Keratinocyte (primary cell): ENCODE results near the gene TBC1D9B. TPM values are rescaled to one million over a fixed set of nuclear protein-coding genes. Genes with fewer than 3 reads are reported as not detected.

Experiments used
- DNase-seq: peaks from one replicate; pipeline ENCODE4 v3.0.0-alpha.2; 2011; ENCODE audit warnings: low read depth, missing footprints, low spot score
- FAIRE-seq: peaks from 2 replicates; lab custom pipeline; 2011; peaks lifted over from hg19 to GRCh38; lab: Jason Lieb, UNC
- H2AFZ ChIP-seq: 2 replicates; pipeline ENCODE4 v1.6.0; 2012; ENCODE audit warnings: low read length, control low read depth, inconsistent platforms; ENCODE audit not compliant: control insufficient read depth
- H3K27ac ChIP-seq: 2 replicates; pipeline ENCODE4 v1.5.1; 2011; ENCODE audit warnings: low read length; ENCODE audit not compliant: control insufficient read depth, insufficient read depth
- H3K27me3 ChIP-seq: 3 replicates; pipeline ENCODE4 v1.6.0; 2011; ENCODE audit warnings: low read length; ENCODE audit not compliant: control insufficient read depth, insufficient read depth; ENCODE audit errors: extremely low read depth
- H3K36me3 ChIP-seq, 2 experiments: 2 replicates in 1 of 2; 3 replicates in 1 of 2; pipeline ENCODE4 v1.5.1; 2011; ENCODE audit warnings: low read length in 2 of 2, mild to moderate bottlenecking in 1 of 2; ENCODE audit not compliant: control insufficient read depth in 2 of 2, insufficient read depth in 2 of 2; ENCODE audit errors: extremely low read depth in 1 of 2
- H3K4me1 ChIP-seq: 3 replicates; pipeline ENCODE4 v1.5.1; 2011; ENCODE audit warnings: low read length; ENCODE audit not compliant: control insufficient read depth, insufficient read depth; ENCODE audit errors: extremely low read depth
- H3K4me2 ChIP-seq: 3 replicates; pipeline ENCODE4 v1.6.0; 2011; ENCODE audit warnings: low read depth, low read length; ENCODE audit not compliant: control insufficient read depth, insufficient read depth; ENCODE audit errors: extremely low read depth
- H3K4me3 ChIP-seq, 3 experiments: fragments of 200-600 bp in 1 of 3; sonication (generic) in 1 of 3; 2 replicates in 2 of 3; 3 replicates in 1 of 3; pipeline ENCODE4 v1.5.1; 2011 to 2016; ENCODE audit warnings: low read length in 3 of 3, mild to moderate bottlenecking in 3 of 3, control low read depth in 2 of 3, inconsistent platforms in 1 of 3, low read depth in 1 of 3, mixed read lengths in 1 of 3, mixed run types in 1 of 3, moderate library complexity in 1 of 3; ENCODE audit not compliant: control insufficient read depth in 2 of 3, insufficient read depth in 2 of 3; ENCODE audit errors: extremely low read depth in 1 of 3
- H3K79me2 ChIP-seq: 2 replicates; pipeline ENCODE4 v1.6.0; 2012; ENCODE audit warnings: low read length; ENCODE audit not compliant: control insufficient read depth, insufficient read depth
- H3K9ac ChIP-seq: 3 replicates; pipeline ENCODE4 v1.6.0; 2011; ENCODE audit warnings: low read length; ENCODE audit not compliant: control insufficient read depth, insufficient read depth; ENCODE audit errors: extremely low read depth
- H3K9me1 ChIP-seq: 3 replicates; pipeline ENCODE4 v1.6.0; 2011; ENCODE audit warnings: low read length; ENCODE audit not compliant: control insufficient read depth, insufficient read depth; ENCODE audit errors: extremely low read depth
- H3K9me3 ChIP-seq: 2 replicates; pipeline ENCODE4 v1.5.1; 2012; ENCODE audit warnings: low read depth, low read length; ENCODE audit not compliant: control insufficient read depth
- H4K20me1 ChIP-seq: 3 replicates; pipeline ENCODE4 v1.6.0; 2011; ENCODE audit warnings: low read length; ENCODE audit not compliant: control insufficient read depth, insufficient read depth; ENCODE audit errors: extremely low read depth
- EZH2 ChIP-seq: IDR thresholded peaks from one replicate; pipeline ENCODE4 v1.6.1; 2012; ENCODE audit warnings: inconsistent platforms, mild to moderate bottlenecking, low read length, moderate library complexity
- dilution Hi-C: fragments of 300-500 bp; cut with MboI; formaldehyde crosslinking; loops from one replicate; pipeline ENCODE4 v1.7.0; 2020; ENCODE audit warnings: low sequenced_read_pairs; ENCODE audit not compliant: extremely low pct_ligation_motif_present
- polyA plus RNA-seq, 5 experiments: library from polyadenylated mRNA; depleted of rRNA in 3 of 5; stranded (reverse) in 3 of 5; stranded (forward) in 1 of 5; unstranded in 1 of 5; fragments of >200 nt; gene quantifications; 1 replicate in 1 of 5; 2 replicates in 3 of 5; 3 replicates in 1 of 5; pipeline versions ENCODE4 v1.2.1 to v1.2.3, GENCODE V29; 2011 to 2012; ENCODE audit warnings: missing spikeins in 2 of 5, low read depth in 1 of 5, low replicate concordance in 1 of 5
- TF ChIP-seq, protein P1 (sequence below), 3 experiments: IDR thresholded peaks in 1 of 3; conservative IDR thresholded peaks in 1 of 3; optimal IDR thresholded peaks in 1 of 3; 2 replicates in 2 of 3; 3 replicates in 1 of 3; pipeline versions ENCODE3 to v1.5.1; 2011; ENCODE audit warnings: low read length in 3 of 3, mild to moderate bottlenecking in 3 of 3, moderate library complexity in 2 of 3, control low read depth in 1 of 3, inconsistent platforms in 1 of 3; ENCODE audit not compliant: insufficient read depth in 2 of 3; ENCODE audit errors: extremely low read depth in 1 of 3

The TBC1D9B gene
- polyA plus RNA-seq, 1 donor (not counting 4 experiments of a cell fraction or from before 2014, with no cell fraction given) = 51.4 TPM

DNA sequence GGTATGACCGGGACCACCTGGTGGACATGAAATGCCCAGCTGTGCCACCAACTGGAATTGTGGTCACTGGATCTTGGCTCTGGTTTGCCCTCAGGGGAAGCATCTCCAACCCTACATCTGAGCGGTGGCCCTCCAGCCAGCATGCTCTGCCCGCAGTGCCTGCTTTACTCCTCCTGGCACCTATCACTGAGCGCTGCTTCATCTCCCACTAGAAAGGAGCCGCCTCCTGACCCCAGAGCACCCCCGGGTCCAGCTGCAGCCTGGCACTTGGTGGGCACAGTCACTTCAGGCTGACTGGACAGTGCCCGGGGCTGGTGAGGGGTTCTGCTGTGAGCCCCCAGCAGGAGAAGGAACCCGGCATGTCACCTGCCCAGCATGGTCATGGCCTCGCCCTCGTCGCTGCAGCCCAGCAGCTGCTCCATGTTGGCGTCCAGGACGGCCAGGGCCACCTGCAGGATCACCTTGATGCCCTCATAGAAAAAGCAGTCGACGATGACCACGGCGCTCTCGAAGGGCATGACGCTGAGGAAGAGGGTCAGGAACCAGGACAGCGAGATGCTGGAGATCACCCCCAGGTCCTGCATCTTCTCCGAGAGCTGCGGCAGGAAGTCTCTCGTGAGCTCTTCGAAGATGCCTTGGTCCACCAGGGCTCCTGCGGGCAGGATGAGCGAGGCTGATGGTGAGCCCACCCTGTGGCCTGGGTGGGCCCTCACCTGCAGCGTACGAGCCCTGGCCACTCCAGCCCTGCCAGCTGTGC, 33.0 kb downstream of the TBC1D9B start:
- no peak overlapping the region for H3K4me3 ChIP-seq
- dilution Hi-C loops = no loop called here
- peaks cover 22 to 50% of the 10 kb centered on the region in 2 experiments for H3K36me3 ChIP-seq
- H4K20me1 ChIP-seq = no peaks in the 10 kb centered on the region
- no peak overlapping the region for H3K4me2 ChIP-seq
- no peak overlapping the region for H3K27ac ChIP-seq
- no peaks in the 10 kb centered on the region for H3K27me3 ChIP-seq
- H3K9ac ChIP-seq = no peak overlapping the region
- TF ChIP-seq EZH2 = no peak
- TF ChIP-seq, protein P1, sequence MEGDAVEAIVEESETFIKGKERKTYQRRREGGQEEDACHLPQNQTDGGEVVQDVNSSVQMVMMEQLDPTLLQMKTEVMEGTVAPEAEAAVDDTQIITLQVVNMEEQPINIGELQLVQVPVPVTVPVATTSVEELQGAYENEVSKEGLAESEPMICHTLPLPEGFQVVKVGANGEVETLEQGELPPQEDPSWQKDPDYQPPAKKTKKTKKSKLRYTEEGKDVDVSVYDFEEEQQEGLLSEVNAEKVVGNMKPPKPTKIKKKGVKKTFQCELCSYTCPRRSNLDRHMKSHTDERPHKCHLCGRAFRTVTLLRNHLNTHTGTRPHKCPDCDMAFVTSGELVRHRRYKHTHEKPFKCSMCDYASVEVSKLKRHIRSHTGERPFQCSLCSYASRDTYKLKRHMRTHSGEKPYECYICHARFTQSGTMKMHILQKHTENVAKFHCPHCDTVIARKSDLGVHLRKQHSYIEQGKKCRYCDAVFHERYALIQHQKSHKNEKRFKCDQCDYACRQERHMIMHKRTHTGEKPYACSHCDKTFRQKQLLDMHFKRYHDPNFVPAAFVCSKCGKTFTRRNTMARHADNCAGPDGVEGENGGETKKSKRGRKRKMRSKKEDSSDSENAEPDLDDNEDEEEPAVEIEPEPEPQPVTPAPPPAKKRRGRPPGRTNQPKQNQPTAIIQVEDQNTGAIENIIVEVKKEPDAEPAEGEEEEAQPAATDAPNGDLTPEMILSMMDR (optimal IDR thresholded peaks at IDR 0.05 in 1 of 3, IDR thresholded peaks at IDR 0.05 in 1 of 3, conservative IDR thresholded peaks at IDR 0.05 in 1 of 3; ENCODE audit: extremely low read depth in 1 of 3, insufficient read depth in 2 of 3, low read length in 3 of 3) = no peak
- H3K4me1 ChIP-seq = no peaks in the 10 kb centered on the region
- no peaks in the 10 kb centered on the region for H3K9me3 ChIP-seq
- no peaks in the 10 kb centered on the region for H3K79me2 ChIP-seq
- DNase-seq (no peak), FAIRE-seq (no peak)
- H2AFZ ChIP-seq = no peak overlapping the region
- no peaks in the 10 kb centered on the region for H3K9me1 ChIP-seq

DNA sequence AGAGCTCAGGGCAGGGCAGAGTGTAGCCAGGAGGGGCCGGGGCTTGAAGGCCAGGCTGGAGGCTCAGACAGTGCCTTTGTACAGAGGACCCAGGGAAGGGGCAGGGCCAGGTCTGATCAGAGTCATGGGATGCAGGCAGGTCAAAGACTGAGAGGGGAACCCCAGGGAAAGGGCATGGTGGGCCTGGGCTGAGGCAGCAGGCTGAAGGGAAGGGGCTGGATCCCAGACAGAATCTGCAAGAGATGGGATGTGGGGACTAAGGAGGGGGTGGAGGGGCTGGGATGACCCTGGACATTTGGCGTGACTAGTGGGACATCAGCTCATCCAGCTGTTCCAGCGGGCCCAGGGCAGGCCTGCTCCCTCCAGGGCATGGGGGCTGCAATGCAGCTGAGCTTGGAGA, 33.6 kb downstream of the TBC1D9B start:
- Histone ChIP-seq H3K27me3 (no peaks in the 10 kb centered on the region), H3K4me1 (no peaks in the 10 kb centered on the region), H2AFZ (no peak overlapping the region), H3K9ac (no peak overlapping the region), H3K36me3 (peaks cover 22 to 52% of the 10 kb centered on the region in 2 experiments), H3K9me1 (no peaks in the 10 kb centered on the region), H3K4me2 (no peak overlapping the region), H3K79me2 (no peaks in the 10 kb centered on the region), H3K27ac (no peak overlapping the region), H3K4me3 (no peak overlapping the region), H4K20me1 (no peaks in the 10 kb centered on the region), H3K9me3 (no peaks in the 10 kb centered on the region)
- dilution Hi-C loops = no loop called here
- DNase-seq (no peak), FAIRE-seq (no peak)
- TF ChIP-seq, protein P1 (optimal IDR thresholded peaks at IDR 0.05 in 1 of 3, IDR thresholded peaks at IDR 0.05 in 1 of 3, conservative IDR thresholded peaks at IDR 0.05 in 1 of 3; ENCODE audit: extremely low read depth in 1 of 3, insufficient read depth in 2 of 3, low read length in 3 of 3) = no peak
- no peak for TF ChIP-seq EZH2
